ENCODE results near the gene RAPGEF2. TPM values are rescaled to one million over a fixed set of nuclear protein-coding genes. Genes with fewer than 3 reads are reported as not detected.

The RAPGEF2 gene
- total RNA-seq, 1 experiment from 2014 or later: 37.1 TPM

GRCh38 chr4:159376289-159376688, 273.4 kb downstream of the RAPGEF2 start:
- H3K4me3 Mint-ChIP-seq: no peak overlapping the region
- Histone ChIP-seq H3K4ac (ENCODE audit: low read depth, low read length) (no peak overlapping the region), H3K18ac (ENCODE audit: insufficient read length, low read depth, low read length) (no peak overlapping the region), H2BK120ac (ENCODE audit: low read depth, low read length, poor library complexity, severe bottlenecking) (no peak overlapping the region), H3K27ac (ENCODE audit: insufficient read length, low read depth, low read length) (no peak overlapping the region), H3K23ac (ENCODE audit: insufficient read length, low read depth, low read length) (no peak overlapping the region), H4K8ac (replicated peaks; ENCODE audit: insufficient read length, low read depth, low read length) (no peak overlapping the region), H2BK5ac (ENCODE audit: insufficient read length, low read length) (no peak overlapping the region), H2BK12ac (ENCODE audit: insufficient read length, low read depth, low read length) (no peak overlapping the region), H3K9me3 (ENCODE audit: control insufficient read depth, low read depth, low read length) (no peaks in the 10 kb centered on the region), H3K4me2 (ENCODE audit: insufficient read depth, insufficient read length, low read length) (no peak overlapping the region), H3K56ac (ENCODE audit: insufficient read length, low read depth, low read length) (no peak overlapping the region), H4K91ac (ENCODE audit: insufficient read length, low read depth, low read length) (no peak overlapping the region), H3K14ac (ENCODE audit: insufficient read depth, low read length) (no peak overlapping the region), H3K27me3 (ENCODE audit: insufficient read depth, low read length) (peaks cover 4% of the 10 kb centered on the region; the same call in 1 of the 2 replicates), H3K23me2 (ENCODE audit: insufficient read length, low read depth, low read length, poor library complexity, severe bottlenecking) (no peaks in the 10 kb centered on the region), H3K79me1 (ENCODE audit: insufficient read depth, low read depth, low read length, poor library complexity, severe bottlenecking) (no peaks in the 10 kb centered on the region), H4K20me1 (ENCODE audit: control insufficient read depth, insufficient read depth, insufficient read length) (no peaks in the 10 kb centered on the region), H3T11ph (ENCODE audit: low read length) (no peak overlapping the region), H2BK15ac (ENCODE audit: low read depth, low read length) (no peak overlapping the region), H2BK20ac (ENCODE audit: low read depth, low read length, poor library complexity, severe bottlenecking) (no peak overlapping the region), H3K79me2 (ENCODE audit: insufficient read depth, low read length) (no peaks in the 10 kb centered on the region), H4K5ac (ENCODE audit: insufficient read length, low read depth, low read length) (no peak overlapping the region), H3K9ac (ENCODE audit: extremely low read depth, insufficient read length, low read length) (no peak overlapping the region), H2AK5ac (ENCODE audit: insufficient read length, low read length) (no peak overlapping the region), H2AFZ (ENCODE audit: low read length) (no peak overlapping the region), H3K4me1 (ENCODE audit: insufficient read depth, low read length) (no peaks in the 10 kb centered on the region)
- H3K4me1 Mint-ChIP-seq: peaks cover 0 to 4% of the 10 kb centered on the region in 2 experiments; a peak in 2 of 4 replicates
- WGBS (ENCODE audit: extremely low coverage, insufficient read length, low lambda C conversion rate): no CpG with 5 or more reads among the region's 5 CpGs
- H3K27me3 Mint-ChIP-seq (ENCODE audit: low read depth): peaks cover 19% of the 10 kb centered on the region
- no peak for DNase-seq
- TF ChIP-seq CTCF (conservative IDR thresholded peaks at IDR 0.05): no peak
- H3K27ac Mint-ChIP-seq: no peak overlapping the region
- peaks cover 0 to 4% (median 3%) of the 10 kb centered on the region in 3 experiments; a peak in 2 of 7 replicates for H3K36me3 Mint-ChIP-seq (ENCODE audit: insufficient read depth in 1 of 3, low read depth in 3 of 3)
- peaks cover 3 to 9% of the 10 kb centered on the region in 2 experiments for H3K9me3 Mint-ChIP-seq
